Right forelimb (tissue), 1 donor: Measurements from ENCODE around the gene MAPK14.
"Not testable (repeated sequence)": the region's sequence is repeated elsewhere in the genome, so short reads cannot be mapped to it uniquely, and the experiment has no call there.

ENCODE experiments used
- DNase-seq: peaks from one replicate; pipeline ENCODE4 v3.0.0-alpha.2; 2018

Gene MAPK14

DNA sequence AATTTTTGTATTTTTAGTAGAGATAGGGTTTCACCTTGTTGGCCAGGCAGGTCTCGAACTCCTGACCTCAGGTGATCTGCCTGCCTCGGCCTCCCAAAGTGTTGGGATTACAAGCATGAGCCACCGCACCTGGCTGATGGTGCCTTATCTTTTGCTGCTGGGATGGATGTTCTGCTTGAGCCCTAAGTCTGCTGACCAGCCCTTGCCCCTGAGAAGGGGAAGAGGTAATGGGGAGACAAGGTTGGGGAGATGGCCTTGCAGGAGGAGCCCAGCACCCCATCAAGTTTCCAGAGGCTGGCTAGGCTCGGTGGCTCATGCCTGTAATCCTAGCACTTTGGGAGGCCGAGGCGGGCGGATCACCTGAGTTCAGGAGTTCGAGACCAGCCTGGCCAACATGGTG is 96.7 kb downstream of the MAPK14 start:
- not testable (repeated sequence) for DNase-seq

DNA sequence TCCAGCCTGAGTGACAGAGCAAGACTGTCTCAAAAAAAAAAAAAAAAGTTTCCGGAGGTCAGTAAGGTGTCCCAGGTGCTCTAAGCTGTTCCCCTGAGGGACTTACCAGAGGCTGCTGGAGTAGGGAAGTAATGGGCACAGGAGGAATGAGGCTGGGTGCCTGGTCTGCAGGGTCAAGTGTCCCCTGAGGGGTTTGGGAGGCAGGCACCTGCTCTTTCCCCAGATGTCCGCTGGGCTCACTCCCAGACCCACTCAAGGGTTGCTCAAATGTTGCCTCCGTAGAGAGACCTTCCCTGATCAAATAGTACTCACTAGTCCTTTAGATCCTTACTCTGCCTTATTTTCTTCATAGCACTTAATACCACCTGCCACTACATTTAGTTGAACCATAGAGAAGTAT is 97.3 kb downstream of the MAPK14 start:
- no peak for DNase-seq

DNA sequence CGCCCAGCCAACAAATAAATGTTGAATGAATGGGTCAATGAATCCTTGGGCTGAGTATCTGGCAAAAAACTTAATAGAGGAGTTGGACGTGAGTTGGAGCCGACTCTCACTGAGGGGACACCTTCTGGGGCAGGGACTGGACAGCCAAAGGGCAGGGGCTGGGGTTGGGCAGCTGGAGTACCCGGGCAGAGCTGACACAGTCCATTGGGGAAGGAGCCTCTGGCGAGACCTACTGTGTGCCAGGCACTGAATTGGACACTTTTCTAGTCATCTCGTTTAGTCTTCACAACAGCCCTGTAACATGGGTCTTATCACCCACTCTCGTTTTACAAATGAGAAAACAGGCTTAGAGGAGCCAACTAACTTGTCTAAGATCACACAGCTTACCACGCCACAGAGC is 98.0 kb downstream of the MAPK14 start:
- DNase-seq: no peak

DNA sequence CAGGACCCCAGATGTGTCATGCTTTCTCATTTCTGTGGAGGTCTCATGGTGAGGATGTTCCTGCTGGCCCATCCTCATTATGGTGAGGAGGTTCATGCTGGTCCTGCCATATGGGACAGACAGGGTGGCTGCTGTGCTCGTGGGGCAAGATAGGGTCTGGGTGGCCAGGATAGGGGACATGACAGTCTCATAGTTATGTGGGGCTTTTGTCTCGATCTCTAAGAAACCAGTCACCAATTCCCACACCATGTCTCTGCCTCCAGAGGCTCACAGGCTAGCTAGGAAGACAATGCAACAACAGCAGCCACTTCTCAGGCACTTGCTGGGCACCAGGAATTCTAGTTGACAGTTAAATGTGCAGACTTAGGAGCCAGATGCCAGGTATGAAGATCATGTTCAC is 98.5 kb downstream of the MAPK14 start:
- no peak for DNase-seq

DNA sequence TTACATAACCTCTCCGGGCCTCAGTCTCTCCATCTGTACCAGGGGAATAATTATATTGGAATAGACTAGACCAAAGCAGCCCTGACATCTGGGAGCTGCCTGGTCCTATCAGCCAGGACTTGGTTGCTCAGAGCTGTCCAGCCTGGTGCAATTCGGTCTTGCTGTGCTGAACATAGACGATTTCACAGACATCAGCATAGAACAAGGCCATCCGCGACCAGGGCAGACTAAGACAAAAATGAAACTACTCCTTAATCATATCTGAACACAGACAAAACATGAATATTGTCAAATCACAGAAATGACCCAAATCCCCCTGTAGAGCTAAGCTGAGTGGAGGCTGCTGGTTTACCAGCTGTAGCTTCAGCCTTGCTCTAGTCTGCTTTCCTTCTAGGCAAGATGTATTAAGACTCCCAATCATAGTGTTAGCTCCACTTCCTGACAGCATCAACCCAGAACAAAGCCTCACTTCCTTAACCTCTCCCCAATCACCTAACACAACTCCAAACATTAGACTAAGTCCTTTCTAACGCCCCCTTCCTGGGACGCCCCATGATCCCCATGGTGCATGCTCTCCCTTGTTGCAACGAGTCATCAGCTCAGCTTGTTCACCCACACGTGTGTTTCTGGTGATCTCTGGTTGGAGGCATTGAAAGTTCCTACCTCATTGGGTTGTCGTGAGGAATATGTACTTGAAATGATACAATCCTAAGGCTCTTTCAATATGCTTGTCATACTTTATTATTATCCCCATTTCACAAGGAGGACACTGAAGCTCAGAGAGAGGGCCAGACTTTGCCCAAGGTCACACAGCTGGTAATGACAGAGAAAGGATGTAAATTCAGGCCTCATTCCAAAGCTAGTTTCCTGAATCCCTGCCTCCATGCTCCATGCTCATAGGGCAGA is 99.2 kb downstream of the MAPK14 start:
- no peak for DNase-seq

DNA sequence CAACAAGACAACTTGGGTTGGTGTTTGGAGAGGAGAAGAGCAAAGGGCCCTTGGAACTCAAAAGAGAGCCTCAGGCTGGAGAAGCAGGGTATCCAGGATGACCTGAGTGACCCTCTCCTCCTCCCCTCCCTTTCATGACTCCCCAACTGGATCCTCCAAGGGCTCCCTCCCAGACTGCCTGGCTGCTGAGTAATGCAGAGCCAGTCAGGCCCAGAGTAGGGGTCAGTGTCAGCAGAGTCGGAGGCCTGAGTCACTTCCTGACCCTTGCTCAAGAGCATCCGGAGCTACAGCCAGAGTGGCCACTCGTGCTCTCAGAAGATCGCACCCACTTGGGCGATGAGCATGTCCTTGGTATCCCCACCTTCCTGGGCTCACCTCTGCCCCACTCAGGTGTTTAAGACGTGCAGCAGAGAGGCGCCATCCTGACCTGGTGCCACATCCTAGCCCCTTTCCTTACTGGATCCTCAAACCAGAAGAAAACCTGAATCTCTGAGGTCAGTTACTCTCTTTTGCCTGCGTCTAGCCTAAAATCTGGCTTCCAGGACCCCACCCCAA is 99.9 kb downstream of the MAPK14 start:
- DNase-seq: no peak

DNA sequence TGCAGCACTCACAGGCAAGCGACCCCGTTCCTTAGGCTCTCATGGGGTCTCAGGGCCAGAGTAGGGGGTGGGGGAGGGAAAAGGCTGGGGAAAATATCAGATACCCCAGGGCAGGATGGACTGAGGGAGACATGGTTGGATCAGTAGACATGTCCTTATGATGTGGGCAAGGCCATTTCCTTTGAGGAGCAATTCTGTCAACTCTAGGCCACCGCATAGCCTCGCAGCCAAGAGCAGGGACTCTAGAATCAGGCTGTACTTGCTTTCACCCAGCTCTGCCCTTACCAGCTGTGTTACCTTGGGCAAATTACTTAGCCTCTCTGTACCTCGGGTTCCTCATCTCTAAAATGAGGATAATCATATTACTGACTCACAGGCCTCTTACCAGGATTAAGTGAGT is 100.5 kb downstream of the MAPK14 start:
- DNase-seq: no peak

DNA sequence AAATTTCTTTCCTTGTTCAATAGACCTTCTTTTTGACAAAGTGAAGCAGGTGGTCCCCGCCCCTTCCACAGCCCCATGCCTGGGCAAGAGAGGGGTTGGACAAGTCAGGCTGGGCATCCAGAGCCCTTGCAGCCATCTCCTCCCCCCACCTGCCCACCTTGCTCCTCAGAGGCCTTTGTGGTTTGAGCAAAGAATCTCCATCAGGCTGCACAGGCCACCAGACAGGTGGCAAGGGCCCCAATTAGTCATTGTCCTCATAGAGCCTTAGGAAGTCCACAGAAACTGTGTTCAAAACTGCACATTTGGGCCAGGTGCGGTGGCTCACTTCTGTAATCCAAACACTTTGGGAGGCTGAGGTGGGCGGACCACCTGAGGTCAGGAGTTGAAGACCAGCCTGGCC is 101.2 kb downstream of the MAPK14 start:
- DNase-seq: no peak

DNA sequence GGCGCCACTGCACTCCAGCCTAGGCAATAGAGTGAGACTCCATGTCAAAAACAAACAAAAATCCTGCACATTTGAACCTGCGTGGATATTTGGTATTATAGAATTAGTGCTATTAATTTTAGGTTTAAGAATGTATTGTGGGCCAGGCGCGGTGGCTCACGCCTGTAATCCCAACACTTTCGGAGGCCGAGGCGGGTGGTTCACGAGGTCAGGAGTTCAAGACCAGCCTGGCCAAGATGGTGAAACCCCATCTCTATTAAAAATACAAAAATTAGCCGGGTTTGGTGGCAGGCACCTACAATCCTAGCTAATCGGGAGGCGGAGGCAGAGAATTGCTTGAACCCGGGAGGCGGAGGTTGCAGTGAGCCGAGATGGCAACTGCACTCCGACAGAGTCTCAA is 101.7 kb downstream of the MAPK14 start:
- not testable (repeated sequence) for DNase-seq

DNA sequence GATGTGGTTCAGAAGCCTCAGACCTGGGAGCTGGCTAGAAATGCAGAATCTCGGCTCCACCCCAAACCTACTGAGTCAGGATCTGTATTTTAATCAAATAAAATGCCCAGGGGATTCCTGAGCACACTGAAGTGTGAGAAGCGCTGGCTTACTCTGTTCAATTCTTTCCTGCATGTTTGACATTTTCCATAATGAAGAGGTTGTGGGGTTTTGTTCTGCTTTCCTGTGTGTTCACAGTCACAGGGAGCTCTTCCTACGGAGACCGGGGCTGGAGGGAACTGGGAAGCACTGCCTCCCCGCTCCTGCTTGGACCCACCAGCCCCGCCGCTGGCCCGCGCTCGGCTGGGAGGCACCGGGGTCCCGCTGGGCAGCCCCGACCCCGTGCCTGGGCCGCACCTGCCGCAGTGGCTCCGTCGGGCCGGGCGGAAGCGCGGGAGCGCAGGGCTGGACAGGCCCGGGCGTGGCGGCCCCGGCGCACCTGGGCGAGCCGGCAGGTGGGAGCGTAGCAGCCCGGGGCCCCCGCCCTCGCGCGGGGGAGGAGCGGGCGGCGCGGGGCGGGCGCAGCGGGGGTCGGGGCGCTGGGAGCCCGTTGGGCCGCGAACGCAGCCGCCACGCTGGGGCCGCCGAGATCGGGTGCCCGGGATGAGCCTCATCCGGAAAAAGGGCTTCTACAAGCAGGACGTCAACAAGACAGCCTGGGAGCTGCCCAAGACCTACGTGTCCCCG is 102.5 kb downstream of the MAPK14 start, which contains the start of gene MAPK13:
TSS of gene MAPK13 (plus strand) at position 573 of the 726 bp plus-strand sequence. CDS start at position 643, 70 bp downstream.
- DNase-seq: no peak

DNA sequence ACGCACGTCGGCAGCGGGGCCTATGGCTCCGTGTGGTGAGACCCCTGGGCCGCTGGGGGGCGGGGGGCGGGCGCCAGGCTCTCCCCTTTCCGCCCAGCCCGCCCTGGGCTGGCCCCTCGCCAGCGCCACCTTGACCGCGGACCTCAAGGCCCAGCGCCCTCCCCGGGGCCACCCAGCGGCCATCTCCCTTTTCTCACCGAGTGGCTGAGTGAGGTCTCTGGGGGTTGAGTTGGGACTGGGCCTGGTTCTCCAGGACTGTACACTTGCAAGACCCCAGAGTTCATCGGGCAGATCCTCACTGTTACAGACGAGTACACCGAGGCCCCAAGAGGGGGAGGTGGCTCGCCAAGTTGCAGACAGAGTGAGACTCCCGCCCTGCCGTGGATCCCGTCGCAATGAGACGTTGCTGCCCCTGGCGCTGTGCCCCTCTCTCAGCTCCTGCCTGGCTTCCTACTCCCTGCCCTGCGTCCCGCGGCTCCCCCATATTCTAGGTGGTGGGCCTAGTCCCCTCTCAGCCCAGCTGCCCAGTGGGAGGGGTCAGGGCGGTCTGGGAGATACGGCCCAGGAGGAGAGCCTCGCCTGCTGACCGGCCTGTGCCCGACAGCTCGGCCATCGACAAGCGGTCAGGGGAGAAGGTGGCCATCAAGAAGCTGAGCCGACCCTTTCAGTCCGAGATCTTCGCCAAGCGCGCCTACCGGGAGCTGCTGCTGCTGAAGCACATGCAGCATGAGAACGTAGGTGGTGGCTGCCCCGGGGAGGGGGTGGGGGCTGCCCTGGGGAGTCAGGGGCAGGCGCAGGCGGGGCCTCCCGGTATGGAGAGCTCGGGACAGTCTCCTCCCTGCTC is 103.3 kb downstream of the MAPK14 start:
- DNase-seq: no peak

DNA sequence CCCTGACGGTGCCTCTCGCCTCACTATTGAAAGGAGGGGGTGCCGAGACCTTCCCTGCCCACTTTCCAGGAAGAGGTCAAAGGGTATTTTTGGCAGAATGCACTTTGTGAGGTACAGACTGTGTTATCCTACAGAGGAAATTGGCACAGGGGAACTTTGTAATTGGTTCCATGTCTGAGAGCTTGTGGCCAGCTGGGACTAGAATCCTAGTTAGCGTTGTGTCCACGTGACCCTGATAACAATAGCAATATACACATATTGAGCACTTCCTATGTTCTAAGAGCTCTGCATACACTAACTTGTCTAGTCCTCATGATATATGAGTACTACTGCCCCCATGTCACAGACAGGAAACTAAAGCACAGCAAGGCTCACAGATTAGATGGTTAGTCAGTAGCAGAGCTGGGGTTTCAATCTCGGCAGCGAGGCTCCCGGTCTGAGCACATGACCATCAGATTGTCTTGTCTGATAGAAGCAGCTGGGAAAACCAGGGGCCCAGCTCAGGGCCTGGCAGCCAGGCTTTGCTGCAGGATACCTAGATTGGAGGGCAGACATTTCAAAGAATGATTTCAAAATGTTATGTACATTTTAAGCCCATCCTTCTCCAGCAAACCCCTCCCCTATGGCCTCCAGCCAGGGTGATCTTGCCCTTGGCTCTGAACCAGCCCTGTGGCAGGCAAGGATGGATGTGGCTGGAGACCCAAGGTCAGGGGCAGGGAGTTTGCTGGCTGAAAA is 104.1 kb downstream of the MAPK14 start:
- no peak for DNase-seq

DNA sequence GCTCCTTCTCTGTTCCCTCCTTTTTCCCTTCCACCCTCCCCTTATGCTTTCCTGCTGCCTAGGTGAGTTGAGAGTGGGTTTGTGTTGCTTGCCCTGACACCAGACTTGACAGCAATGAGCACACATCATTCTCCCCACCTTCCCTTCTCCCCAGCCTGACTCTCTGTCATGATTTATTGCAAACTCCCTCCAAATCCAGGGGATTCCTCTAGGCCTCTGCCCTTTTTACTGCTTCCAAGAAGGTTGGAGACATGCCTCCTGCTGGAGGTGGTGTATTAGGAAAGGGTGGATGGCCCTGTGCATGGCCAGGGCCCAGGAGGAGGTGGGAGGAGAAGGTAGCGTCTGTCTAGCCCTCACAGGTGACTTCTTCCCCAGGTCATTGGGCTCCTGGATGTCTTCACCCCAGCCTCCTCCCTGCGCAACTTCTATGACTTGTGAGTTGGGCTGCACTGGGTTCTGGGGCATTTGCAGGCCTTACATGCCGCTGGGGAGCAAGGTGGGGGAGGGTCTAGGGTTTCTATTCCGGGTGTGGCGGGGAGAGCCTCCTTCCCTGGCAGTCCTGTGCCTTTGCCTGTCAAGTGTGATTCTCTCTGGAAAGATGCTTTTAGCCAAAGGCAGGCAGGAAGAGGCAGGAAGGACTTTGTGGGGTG is 104.8 kb downstream of the MAPK14 start:
- no peak for DNase-seq

DNA sequence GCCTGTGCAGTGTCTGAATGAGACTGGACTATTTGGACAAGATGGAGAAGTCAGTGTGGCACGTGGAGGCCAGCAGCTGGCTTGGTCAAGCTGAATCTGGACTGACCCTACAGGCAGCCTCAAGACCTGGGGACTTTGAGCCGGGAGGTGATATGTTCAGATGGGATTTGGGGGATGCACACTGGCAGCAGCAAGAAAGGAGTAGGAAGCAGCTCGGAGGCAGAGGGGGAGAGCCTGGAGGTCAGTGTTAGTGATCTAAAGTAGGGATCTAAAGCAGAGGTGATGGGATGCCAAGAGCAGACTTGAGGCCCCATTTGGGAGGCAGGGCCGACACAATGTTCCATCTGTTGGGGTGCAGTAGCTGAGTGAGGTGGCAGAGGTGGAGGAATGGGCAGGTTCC is 105.5 kb downstream of the MAPK14 start:
- no peak for DNase-seq

DNA sequence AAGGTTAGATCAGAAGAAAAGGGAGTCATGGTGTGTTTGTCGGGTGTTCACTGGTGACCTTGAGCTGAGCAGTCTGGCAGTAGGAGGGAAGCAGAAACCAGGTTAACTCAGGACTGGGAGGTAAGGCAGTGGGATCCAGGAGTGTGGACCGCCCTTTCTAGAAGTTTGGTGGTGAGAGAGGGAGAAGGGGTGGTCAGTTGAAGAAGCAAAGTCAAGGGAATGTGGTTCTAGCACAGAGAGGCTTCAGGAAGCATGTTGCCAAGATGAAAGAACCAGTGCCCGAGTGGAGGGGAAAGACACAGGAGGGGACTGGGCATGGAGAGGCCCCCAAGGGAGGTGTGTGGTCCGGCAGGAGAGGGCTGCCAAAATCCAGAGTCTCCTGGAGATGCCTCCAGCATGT is 106.3 kb downstream of the MAPK14 start:
- DNase-seq: no peak

DNA sequence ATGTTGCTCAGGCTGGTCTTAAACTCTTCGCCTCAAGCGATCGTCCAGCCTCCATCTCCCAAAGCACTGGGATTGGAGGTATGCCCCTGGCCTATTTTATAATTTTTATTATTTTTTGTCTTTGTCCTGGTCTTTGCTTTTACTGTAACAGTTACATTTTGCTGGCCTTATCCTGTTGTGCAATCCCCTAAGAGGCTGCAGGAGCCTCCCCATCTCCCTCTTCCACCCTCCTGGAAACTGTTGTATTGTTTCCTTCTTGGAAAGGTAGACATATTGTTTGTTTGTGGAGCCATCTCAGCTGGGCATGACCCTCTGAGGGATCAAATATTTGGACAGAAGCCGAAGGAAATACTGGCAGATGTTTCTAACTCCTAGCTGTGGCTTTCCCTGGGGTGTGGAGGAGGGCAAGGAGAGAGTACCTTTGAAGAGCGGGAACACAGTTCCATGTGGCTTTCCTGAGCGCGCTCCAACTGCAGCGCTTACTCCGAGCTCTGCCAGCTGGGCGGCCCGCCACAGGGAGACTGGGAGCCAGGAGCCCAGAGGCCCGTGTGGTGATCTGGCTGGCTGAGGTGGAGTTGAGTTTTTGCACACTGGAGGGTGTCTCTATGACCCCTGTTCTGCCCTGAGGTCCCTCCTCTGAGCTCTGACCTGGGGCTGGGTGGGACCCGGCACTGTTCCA is 107.6 kb downstream of the MAPK14 start:
- DNase-seq: no peak

DNA sequence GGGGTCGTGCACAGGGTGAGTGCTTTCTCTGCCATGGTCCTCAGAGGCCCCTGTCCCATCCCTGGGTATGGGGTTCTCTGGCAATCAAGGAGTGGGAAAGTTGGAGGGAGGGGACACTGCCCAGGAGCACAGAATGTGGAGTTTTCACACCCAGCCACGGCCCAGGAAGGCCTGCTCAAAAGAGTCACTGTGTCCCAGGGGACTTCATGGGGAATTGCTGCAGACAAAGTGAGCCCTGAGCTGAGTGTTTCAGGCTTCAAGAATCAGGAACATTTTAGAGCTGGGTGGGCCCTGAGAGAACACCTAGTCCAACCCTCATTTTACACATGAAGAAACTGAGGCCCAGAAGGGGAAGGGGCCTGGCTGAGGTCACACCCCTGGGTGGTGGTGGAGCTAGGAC is 108.4 kb downstream of the MAPK14 start:
- no peak for DNase-seq

DNA sequence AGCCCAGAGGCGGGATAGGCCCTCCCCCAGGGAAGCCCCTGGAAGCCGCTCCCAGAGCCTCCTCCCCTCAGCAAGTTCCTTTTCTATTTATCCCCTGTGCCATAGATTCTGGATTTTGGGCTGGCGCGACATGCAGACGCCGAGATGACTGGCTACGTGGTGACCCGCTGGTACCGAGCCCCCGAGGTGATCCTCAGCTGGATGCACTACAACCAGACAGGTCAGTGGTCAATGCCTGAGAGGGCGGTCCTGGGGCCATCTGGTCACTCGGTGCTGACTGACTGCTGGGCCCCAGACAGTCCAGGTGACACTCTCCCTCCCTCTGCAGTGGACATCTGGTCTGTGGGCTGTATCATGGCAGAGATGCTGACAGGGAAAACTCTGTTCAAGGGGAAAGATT is 108.9 kb downstream of the MAPK14 start:
- DNase-seq: no peak

DNA sequence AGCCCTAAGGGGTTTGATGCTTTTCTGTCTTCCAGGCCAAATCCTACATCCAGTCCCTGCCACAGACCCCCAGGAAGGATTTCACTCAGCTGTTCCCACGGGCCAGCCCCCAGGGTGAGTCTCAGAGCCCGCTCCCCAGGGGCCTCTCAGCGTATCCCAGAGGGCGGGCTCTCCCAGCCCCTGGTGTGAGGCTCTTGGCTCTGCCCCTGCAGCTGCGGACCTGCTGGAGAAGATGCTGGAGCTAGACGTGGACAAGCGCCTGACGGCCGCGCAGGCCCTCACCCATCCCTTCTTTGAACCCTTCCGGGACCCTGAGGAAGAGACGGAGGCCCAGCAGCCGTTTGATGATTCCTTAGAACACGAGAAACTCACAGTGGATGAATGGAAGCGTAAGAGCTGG is 111.1 kb downstream of the MAPK14 start:
- no peak for DNase-seq

DNA sequence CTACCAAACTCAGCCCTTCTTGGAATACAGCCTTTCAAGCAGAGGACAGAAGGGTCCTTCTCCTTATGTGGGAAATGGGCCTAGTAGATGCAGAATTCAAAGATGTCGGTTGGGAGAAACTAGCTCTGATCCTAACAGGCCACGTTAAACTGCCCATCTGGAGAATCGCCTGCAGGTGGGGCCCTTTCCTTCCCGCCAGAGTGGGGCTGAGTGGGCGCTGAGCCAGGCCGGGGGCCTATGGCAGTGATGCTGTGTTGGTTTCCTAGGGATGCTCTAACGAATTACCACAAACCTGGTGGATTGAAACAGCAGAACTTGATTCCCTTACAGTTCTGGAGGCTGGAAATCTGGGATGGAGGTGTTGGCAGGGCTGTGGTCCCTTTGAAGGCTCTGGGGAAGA is 111.8 kb downstream of the MAPK14 start:
- DNase-seq: no peak
